Measurements from ENCODE around the gene RUNDC3A. TPM values are rescaled to one million over a fixed set of nuclear protein-coding genes. Genes with fewer than 3 reads are reported as not detected.

The RUNDC3A gene
- 0.41 TPM for total RNA-seq
- long read RNA-seq: 0 reads

DNA sequence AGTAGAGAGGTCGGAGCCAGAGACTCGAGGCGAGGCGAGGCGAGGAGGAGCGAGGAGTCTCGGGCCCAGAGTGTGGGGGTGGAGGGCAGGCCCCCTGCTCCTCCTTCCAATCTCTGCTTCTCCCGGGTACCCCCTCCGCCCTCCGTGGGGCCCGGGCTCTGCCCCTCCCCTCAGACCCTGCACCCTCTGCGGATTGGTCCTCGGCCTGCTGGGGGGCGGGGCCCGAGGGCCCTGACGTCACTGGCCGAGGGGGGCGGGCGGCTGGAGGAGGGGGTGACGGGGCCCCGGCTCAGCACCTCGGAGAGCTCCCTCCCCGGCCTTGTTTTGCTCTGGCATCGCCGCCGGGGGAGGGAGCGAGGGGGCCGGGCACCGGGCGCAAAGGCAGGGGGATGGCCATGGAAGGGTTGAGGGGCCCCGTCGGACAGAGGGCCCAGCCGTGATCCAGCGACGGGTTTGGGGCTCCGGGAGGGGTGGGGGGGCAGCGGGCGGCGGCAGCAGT, at the start of gene RUNDC3A:
RUNDC3A (plus strand) TSS at position 282 of the 499 bp plus-strand sequence. CDS start 232 bp downstream, outside the sequence.
- H3K4me3 ChIP-seq: peak within 1 kb of the TSS; percentile 73
- no peaks in the 10 kb centered on the region for H3K36me3 ChIP-seq
- TF ChIP-seq, protein P1, sequence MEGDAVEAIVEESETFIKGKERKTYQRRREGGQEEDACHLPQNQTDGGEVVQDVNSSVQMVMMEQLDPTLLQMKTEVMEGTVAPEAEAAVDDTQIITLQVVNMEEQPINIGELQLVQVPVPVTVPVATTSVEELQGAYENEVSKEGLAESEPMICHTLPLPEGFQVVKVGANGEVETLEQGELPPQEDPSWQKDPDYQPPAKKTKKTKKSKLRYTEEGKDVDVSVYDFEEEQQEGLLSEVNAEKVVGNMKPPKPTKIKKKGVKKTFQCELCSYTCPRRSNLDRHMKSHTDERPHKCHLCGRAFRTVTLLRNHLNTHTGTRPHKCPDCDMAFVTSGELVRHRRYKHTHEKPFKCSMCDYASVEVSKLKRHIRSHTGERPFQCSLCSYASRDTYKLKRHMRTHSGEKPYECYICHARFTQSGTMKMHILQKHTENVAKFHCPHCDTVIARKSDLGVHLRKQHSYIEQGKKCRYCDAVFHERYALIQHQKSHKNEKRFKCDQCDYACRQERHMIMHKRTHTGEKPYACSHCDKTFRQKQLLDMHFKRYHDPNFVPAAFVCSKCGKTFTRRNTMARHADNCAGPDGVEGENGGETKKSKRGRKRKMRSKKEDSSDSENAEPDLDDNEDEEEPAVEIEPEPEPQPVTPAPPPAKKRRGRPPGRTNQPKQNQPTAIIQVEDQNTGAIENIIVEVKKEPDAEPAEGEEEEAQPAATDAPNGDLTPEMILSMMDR (IDR thresholded peaks at IDR 0.05; ENCODE audit: borderline replicate concordance): no peak
- H3K27ac ChIP-seq (replicated peaks): no peak within 1 kb of the TSS
- no peaks in the 10 kb centered on the region for H3K9me3 ChIP-seq (replicated peaks)
- intact Hi-C loops (cut with micrococcal nuclease): no loop called here
- peak; percentile 85 for DNase-seq
- H3K4me1 ChIP-seq: peaks cover 21% of the 10 kb centered on the region
- peaks cover 78% of the 10 kb centered on the region for H3K27me3 ChIP-seq (ENCODE audit: low read depth)

DNA sequence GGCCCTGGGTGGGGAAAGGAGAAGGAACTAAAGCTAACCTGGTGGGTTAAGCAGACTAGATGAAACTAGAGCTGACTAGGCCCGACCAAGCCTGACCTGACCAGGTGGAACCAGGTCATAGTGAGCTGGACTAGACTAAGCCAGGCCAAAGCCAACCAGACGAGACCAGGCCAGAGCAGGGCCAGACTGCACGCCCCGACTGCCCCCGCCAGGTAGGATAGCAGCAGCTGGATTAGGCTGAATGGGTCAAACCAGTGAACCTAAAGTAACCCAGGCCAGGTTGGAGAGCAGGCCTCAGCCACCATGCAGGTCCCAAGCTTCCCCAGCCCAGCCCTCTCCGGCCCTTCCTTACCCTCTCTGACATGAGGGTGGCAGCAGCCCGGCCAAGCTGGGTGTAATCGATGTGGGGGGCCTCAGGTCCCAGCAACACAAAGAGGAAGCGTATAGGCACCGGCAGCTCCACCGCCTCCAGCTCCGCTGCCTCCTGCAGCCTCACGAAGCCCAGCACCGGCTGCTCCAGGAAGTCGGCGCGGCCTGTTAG, 49.5 kb upstream of the RUNDC3A start:
- Histone ChIP-seq H3K9me3 (replicated peaks) (no peaks in the 10 kb centered on the region), H3K4me3 (no peak overlapping the region), H3K27ac (replicated peaks) (no peak overlapping the region), H3K36me3 (no peaks in the 10 kb centered on the region), H3K27me3 (ENCODE audit: low read depth) (no peaks in the 10 kb centered on the region), H3K4me1 (no peaks in the 10 kb centered on the region)
- TF ChIP-seq, protein P1 (IDR thresholded peaks at IDR 0.05; ENCODE audit: borderline replicate concordance): no peak
- intact Hi-C loops (cut with micrococcal nuclease): no loop called here
- no peak for DNase-seq

DNA sequence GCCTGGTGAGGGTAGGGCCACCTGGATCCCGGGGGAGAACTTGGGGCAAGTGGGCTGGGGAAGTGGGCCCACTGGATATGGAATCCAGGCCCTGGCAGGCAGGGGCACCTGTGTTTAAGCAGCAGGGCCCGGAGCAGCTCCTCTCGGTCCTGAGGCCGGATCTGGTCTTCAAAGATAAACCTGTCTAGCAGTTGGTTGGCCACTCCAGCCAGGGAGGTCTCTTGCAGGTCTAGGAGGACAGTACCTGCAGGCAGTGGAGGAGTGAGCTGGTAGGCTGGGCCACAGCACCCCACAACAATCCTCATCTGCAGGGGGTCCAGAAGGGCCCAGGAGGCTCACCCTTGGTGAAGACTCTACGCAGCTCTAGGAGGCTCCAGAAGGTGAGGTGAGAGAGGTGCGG, 48.1 kb upstream of the RUNDC3A start:
- Histone ChIP-seq H3K4me1 (no peaks in the 10 kb centered on the region), H3K4me3 (no peak overlapping the region), H3K27me3 (ENCODE audit: low read depth) (no peaks in the 10 kb centered on the region), H3K36me3 (no peaks in the 10 kb centered on the region), H3K27ac (replicated peaks) (no peak overlapping the region), H3K9me3 (replicated peaks) (no peaks in the 10 kb centered on the region)
- TF ChIP-seq, protein P1 (IDR thresholded peaks at IDR 0.05; ENCODE audit: borderline replicate concordance): no peak
- DNase-seq: no peak
- intact Hi-C loops (cut with micrococcal nuclease): no loop called here

DNA sequence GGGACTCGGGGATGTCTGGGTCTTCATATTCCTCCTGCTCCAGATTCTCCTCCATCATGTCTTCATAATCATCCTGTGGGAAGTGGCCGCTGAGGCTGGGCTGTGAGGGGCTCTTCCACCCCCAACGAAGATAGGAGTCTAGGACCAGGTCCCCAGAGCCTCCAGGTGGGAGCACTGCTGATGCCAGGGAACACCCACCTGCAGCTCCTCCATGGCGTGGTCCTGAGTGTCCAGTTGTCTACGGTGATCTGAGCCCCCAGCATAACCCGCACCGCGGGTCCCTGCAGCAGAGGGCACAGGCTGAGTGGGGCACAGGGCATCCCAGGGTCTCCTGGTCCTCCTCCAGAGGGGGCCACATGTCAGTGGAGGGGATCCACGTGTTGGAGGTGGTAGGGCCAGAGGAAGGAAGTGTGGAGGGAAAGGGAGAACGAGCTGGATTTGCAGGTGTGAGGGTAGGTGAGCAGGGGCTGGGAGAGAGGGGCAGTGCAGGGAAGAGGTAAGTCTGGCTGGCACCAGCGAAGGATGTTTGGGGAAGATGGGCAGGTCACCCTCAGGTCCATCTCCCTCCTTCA, 45.7 kb upstream of the RUNDC3A start:
- intact Hi-C loops (cut with micrococcal nuclease): no loop called here
- no peaks in the 10 kb centered on the region for H3K4me1 ChIP-seq
- no peak overlapping the region for H3K4me3 ChIP-seq
- no peaks in the 10 kb centered on the region for H3K9me3 ChIP-seq (replicated peaks)
- TF ChIP-seq, protein P1 (IDR thresholded peaks at IDR 0.05; ENCODE audit: borderline replicate concordance): no peak
- H3K27me3 ChIP-seq (ENCODE audit: low read depth): peaks cover 3% of the 10 kb centered on the region
- no peak overlapping the region for H3K27ac ChIP-seq (replicated peaks)
- DNase-seq: no peak
- no peaks in the 10 kb centered on the region for H3K36me3 ChIP-seq

DNA sequence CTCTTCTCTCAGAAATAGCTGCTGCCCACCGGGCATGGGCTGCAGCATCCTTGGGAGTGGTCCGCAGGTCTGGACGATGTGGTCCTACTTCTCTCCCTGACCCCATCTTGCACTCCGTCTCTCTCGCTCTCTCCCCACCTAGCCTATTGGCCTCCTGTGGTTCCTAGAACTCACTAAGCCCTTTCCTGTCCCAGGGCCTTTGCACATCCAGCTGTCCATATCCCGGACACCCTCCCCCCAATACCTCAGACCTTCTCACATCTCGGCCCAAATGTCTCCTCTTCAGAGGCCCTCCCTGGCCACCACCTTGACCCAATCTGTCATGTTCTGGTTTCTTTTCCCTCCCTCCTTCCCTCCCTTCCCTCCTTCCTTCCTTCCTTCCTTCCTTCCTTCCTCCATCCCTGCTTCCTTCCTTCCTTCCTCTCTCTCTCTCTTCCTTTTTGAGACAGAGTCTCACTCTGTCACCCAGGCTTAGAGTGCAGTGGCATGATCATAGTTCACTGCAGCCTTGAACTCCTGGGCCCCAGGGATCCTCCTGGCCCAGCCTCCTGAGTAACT, 45.0 kb upstream of the RUNDC3A start:
- intact Hi-C loops (cut with micrococcal nuclease): no loop called here
- no peaks in the 10 kb centered on the region for H3K4me1 ChIP-seq
- H3K36me3 ChIP-seq: no peaks in the 10 kb centered on the region
- no peaks in the 10 kb centered on the region for H3K9me3 ChIP-seq (replicated peaks)
- TF ChIP-seq, protein P1 (IDR thresholded peaks at IDR 0.05; ENCODE audit: borderline replicate concordance): no peak
- H3K4me3 ChIP-seq: no peak overlapping the region
- no peak for DNase-seq
- H3K27me3 ChIP-seq (ENCODE audit: low read depth): peaks cover 3% of the 10 kb centered on the region
- no peak overlapping the region for H3K27ac ChIP-seq (replicated peaks)
